Activated CD4-positive, CD25-positive, alpha-beta regulatory T cell treated with anti-CD3 and anti-CD28 coated beads, Interleukin-2, amount 50 U/mL, for 72 hours (primary cell): ENCODE results near the gene PNKP.
"Not testable (repeated sequence)": the region's sequence is repeated elsewhere in the genome, so short reads cannot be mapped to it uniquely, and the experiment has no call there.

ENCODE experiments used
- DNase-seq: peaks from one replicate; pipeline ENCODE4 v3.0.0; 2021

PNKP gene

DNA sequence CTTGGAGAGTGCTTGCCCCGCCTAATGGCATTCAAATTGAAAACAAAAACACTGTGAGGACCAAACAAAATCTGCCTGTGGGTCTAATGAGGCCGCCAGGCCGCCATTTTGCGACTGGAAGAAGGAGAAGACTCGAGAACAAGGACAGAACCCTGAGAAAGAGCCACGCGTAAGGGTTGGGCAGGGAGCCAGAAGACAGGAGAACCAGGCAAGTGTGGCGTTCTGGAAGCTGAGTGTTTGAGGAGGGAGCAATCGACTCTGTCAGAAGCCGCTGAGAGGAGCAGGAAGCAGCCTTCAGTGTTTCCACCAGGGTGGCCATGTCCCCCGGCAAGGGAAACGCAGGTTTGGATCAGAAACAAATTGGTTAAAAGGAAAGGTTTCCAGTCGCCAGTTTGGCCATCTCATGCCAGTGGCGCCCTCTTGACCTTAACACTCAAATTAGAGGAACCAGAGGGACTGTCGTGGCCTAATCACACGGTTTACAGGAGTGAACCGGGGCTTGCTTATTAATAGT is 26.6 kb downstream of the PNKP start:
- DNase-seq: no peak

DNA sequence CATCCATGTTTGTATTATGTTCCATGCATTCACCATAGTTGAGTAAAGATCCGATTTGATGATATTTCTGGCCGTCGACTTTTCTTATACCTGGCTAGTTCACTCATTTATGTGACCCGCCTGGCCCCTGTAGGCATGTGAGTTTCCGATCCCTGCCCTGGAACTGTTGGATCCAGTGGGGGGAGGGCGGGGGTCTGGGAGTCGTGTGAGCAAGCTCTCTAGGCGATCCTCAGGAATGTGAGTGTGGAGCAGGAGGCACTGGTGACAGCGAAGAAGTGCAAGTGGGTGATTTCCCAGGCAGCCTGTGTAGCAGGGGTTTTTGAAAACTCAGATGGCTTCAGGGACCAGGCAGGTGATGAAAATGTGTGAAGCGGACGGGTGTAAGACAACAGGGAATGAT is 27.1 kb downstream of the PNKP start:
- no peak for DNase-seq

DNA sequence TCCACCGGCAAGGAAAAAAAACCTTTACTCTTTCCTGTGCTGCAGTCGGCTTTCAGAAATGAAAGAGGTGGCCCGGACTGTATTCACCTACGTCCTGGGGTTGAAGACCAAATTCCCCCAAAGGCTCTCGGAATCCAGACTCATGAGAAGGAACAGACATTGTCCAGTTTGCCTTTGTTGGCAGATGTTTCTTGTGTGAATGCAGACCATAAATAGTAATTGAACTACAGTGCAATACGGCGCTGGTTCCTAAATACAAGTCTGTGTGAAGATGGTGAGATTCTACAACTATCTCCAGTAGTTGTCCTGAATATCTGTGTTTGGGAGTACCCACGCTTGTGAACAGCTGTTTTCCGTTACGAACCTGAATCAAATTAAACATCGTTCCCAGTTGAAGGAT is 27.7 kb downstream of the PNKP start:
- no peak for DNase-seq

DNA sequence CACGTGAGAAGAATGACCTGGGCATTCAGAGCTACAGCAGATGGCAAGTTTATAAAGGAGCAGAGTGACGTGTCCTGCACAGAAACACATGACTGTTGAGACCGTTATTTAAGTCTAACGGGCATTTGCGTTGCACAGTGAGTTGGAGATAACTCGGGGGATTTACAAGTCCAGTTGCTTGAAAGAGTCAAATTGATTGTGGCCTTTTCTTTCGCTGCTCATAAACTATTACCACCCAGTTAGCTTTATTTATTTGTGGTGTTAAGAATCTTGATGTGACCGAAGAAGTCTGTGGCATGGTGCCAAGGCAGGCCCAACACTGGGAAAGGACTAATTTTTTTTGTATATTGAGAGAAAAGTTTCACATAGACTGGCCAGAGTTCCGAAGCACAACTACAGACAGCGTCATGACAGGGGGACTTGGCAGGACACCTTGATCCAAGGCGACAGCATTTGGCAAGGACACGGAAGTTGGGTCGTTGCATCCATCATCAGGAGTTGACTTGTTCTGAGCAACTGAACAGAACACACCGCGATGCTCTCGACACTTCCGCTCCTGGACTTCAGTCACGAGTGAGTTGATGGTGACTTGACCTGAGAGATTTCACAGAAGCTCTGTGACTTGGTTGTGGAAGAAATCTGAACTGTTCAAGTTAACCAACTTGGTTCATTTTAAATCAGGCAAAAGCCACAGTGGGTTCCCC is 28.3 kb downstream of the PNKP start:
- DNase-seq: no peak

DNA sequence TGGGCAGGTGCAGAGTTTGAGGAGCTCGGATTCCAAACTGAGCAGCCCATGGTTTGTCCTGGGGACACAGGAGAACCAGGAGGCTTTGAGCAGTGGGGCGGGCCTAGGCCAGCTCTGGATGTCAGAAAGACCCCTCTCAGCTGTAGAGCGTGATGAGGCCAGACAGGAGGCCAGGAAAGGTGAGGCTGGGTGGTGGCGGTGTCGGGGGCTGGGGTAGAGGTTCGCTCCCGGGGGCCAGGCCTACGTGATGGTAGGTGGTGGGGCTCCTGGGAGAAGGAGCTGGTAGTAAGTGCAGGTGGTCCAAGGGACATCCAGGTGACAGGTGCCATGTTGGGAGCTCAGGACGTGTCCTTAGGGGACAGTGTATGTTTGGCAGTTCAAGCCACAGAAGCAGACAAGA is 30.0 kb downstream of the PNKP start:
- DNase-seq: no peak

DNA sequence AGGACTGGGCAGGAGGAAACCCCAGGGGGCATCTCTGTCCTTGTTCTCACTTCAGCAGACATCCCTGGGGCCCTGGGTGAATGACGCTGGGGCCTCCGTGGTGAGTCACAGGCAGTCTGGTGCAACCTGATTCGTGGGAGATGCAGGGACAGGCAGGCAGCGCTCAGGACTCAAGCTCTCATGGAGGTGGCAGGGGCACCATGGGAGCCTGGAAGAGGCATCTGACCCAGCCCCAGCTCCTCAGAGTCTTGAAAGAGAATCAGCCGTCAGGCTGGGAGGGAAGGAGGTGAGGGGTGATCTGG is 30.4 kb downstream of the PNKP start:
- DNase-seq: no peak

DNA sequence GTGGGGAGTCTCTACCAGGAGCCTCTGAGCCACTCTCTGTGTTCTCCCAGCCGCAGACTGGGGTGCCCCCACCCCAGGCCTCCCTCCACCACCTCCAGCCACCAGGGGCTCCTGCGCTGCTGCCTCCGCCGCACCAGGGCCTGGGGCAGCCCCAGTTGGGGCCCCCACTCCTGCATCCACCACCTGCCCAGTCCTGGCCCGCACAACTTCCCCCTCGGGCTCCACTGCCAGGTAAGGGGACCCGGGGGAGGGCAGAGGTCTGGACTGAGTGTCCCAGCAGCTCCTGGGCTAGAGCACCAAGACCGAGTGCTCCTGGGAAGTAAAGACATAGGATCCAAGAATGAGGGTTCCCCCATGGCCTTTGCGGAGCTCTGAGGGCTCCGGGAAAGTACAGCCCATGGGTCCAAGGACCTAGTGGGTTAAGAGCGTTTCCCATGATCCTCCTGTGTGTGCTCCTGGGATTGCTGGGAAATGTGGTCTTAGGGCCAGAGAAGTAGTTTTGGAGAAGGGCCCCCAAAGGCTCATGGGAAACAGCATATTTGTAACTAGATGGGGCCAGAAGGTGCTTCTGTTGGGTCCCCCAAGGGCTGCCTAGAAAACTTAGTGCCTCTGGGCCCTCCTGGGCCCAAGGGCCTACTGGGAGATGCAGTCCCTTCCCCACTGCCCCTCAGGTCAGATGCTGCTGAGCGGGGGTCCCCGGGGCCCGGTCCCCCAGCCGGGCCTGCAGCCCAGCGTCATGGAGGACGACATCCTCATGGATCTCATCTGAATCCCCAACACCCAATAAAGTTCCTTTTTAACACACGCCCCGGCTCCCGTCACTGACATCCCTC is 31.0 kb downstream of the PNKP start:
- no peak for DNase-seq

DNA sequence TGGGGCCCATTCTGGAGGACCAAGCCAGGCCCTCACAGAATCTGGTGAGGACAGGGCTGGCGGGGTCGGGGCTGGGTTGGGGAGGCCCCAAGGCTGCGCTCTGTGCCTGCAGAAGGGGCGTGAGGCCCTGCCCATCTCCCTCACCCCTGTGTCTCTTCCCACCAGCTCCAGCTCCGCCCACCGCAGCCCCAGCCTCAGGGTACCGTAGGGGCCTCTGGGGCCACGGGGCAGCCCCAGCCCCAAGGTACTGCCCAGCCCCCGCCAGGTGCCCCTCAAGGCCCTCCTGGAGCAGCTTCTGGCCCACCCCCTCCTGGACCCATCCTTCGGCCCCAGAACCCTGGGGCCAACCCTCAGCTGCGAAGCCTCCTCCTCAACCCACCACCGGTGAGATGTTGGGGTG is 31.8 kb downstream of the PNKP start:
- no peak for DNase-seq

DNA sequence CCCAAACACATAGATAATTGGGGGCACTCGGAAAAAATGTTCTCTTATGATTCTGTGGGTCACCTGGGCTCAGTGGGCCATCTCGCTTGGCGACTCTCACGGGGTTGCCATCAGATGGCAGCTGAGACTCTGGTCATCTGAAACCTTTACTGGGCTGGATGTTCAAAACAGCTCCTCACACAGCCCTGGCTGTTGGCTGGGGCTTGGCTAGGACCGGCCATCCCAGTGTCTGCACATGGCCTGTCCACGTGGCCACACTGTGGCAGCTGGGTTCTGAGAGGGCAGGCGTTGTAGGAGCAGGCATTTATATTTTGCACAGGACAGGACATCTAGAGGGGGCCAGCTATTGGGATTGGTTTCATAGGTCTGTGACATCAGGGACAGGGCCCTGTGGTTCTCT is 33.8 kb downstream of the PNKP start:
- no peak for DNase-seq

DNA sequence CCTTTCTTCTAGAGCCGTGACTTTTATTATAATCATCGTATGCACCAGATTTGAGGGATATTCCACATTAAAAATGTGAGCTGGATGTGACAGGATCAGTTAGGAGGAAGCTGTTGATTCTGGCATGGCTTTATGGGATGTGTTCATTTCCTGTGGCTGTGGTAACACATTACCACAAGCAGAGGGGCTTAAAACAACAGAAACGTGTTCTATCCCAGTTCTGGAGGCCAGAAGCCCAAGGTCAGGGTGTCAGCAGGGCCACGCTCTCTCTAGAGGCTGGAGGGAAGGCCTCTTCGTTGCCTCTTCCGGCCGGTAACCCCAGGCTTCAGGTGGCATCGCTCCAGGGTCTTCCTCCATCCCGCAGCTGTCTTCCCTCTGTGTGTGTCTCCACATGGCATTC is 34.8 kb downstream of the PNKP start:
- DNase-seq: no peak

DNA sequence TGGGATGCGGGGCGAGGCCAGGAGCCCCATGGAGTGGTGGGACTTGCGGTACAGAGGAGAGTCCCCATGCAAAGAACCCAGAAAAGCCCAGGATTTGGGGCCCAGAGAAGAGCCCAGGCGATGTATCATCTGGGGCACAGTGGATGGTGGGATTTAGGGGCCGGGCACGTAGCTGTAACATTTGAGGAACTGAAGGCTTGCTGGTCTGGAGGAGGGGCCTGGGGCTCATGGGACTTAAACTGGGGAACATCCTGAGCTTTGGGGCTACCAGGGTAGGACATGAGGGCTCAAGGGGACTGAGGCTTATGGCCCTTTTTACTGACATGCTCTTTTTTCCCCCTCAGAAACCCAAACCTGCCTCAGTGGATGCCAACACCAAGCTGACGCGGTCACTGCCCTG is 35.8 kb downstream of the PNKP start:
- no peak for DNase-seq

DNA sequence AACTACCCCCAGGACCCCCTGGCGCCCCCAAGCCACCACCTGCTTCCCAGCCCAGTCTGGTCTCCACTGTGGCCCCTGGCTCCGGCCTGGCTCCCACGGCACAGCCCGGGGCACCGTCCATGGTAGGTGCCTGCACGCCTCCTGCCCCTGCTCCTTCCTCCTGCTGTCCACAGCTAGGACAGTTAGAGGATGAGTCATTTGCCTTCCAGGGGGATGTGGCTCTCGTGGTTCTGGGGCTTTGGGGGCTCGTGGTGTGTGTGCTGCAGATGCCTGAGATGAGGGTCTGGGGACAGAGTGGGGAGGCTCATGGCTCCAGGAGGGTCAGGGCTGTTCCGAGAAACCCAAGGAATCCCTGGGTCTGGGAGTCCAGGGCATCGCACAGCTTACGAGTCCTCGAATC is 36.6 kb downstream of the PNKP start:
- no peak for DNase-seq

DNA sequence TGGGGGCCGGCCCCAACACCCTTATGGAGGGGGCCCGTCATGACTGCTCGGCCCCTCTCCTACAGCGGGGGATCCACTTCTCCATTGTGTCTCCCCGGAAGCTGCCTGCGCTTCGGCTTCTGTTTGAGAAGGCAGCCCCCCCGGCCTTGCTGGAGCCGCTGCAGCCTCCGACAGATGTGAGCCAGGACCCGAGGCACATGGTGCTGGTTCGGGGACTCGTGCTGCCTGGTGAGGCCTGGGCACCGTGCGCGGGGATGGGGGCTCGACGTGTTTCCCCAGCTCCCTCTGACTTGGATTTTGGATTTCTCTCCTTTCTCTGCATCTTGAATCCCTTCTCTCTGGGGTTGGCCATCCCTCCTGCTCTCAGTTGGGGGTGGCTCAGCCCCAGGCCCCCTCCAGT is 37.7 kb downstream of the PNKP start:
- no peak for DNase-seq

DNA sequence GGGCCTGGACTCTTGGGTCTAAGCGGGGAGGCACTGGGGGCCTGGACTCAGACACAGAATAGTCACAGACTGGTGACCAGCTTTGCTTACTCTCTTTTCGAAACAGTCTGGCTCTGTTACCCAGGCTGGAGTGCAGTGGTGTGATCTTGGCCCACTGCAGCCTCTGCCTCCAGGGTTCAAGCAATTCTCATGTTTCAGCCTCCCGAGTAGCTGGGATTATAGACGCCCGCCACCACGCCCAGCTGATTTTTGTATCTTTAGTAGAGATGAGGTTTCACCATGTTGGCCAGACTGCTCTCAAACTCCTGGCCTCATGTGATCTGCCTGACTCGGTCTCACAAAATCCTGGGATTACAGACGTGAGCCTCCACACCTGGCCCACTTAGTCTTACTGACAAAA is 38.2 kb downstream of the PNKP start:
- DNase-seq: no peak

DNA sequence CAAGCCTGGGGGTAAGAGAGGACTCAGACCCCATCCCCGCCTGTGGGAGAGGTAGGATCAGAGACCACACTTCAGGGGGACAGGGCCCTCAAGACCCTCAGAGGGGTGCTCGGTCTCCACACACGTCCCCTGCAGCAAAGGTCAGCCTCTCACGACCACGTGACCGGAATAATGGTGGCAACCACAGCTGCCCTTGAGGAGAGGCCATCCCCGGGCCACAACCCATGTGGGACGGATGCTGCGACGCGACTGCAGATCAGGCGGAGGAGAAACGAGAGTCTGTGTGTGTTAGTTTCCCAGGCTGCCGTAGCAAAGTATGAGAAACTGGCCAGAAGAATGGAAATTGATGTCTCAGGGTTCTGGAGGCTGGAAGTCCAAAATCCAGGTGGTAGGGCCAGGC is 40.3 kb downstream of the PNKP start:
- DNase-seq: no peak

DNA sequence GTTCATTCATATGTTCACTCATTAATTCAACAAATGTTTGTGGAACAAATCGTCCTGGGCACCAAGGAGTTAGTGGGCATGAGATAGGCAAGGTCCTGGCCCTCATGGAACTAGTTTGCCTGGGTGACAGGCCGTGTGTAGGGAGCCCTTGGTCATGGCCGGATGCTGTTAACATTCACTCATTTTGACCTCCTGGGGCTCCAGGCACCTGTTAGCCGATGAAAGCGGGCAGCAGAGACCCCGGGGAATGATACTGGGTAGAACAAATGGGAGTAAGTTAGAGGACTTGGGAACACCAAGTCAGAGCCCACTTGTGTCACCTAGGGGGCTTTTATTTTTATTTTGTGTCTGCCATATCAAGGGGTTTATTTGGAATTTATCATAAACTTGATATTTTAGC is 42.7 kb downstream of the PNKP start:
- no peak for DNase-seq

DNA sequence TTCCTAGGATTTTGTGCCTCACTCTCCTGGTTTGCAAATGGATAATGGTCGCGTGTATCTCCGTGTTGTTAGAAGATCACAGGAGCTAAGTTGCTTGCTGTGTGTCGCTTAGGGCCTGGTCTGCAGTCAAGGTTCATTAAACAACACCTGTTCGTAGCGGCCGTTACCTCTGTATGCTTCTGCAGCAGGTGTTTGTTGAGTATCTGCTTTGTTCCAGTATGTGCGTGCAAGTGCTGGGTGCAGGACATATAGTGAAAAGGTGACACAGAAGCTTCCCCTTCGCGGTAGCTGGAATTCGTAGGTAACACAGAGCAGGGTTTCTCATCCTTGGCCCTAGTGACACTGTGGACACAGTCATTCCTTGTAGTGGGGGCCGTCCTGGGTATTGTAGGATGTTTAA is 43.9 kb downstream of the PNKP start:
- no peak for DNase-seq

DNA sequence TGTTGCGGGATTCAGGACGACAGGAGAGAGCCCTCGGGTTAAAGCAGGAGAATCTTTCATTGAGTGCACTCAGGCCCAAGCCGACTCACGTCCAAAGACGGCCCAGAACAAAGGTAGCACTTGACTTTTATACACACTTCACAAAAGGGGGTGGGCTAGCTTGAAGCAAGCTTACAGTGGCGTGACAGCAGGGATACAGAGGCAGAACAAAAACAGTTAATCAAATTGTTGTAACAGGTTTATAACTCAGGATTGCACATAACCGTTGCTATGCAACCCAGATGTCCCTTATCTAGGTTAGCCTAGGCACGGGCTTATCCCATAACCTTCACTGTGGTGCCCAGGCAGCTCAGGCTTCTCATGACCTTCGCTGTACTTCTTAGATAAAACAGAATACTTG is 47.3 kb downstream of the PNKP start:
- DNase-seq: no peak

DNA sequence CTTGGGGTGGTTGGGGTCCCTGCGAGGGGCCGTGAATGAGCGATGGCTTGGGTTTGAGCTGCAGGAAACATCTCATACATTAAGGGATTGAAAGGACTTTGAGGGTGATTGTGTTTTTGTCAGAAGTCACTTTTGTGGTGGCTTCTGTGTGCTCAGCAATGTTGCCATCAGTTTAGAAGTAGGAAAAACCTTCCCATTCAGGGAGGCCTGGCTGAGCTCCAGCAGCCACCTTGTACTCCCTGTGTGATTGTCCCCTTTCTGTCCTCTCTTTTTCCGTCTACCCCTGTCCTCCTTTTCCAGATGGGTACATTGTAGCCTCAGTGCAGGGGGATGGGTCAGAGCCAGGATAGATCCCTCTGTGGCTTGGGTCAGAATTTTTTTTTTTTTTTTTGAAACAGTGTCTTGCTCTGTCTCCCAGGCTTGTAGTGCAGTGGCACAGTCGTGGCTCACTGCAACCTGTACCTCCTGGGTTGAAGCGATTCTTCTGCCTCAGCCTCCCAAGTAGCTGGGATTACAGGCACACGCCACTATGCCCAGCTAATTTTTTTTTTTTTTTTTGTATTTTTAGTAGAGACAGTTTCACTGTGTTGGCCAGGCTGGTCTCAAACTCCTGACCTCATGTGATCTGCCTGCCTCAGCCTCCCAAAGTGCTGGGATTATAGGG is 47.8 kb downstream of the PNKP start:
- DNase-seq: not testable (repeated sequence)

DNA sequence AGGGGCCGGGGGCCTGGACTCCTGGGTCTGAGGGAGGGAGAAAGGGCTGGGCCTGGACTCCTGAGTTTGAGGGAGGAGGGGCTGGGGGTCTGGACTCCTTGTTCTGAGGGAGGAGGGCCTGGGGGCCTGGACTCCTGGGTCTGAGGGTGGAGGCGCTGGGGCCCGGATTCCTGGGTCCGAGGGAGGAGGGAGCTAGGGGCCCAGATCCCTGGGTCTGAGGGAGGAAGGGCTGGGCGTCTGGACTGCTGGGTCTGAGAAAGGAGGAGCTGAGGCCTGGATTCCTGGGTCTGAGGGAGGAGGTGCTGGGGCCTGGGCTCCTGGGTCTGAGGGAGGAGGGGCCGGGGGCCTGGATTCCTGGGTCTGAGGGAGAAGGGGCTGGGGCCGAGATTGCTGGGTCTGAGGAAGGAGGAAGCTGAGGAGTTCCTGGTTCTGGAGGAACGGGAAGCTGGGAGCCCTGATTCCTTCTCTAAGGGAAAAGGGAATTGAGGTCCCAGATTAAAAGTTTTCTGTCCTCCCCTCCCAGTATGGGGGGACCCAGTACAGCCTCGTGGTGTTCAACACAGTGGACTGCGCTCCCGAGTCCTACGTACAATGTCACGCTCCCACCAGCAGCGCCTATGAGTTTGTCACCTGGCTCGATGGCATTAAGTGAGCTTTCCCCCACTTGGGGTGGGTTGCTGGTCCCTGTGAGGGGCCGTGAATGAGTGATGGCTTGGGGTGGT is 48.6 kb downstream of the PNKP start:
- no peak for DNase-seq

DNA sequence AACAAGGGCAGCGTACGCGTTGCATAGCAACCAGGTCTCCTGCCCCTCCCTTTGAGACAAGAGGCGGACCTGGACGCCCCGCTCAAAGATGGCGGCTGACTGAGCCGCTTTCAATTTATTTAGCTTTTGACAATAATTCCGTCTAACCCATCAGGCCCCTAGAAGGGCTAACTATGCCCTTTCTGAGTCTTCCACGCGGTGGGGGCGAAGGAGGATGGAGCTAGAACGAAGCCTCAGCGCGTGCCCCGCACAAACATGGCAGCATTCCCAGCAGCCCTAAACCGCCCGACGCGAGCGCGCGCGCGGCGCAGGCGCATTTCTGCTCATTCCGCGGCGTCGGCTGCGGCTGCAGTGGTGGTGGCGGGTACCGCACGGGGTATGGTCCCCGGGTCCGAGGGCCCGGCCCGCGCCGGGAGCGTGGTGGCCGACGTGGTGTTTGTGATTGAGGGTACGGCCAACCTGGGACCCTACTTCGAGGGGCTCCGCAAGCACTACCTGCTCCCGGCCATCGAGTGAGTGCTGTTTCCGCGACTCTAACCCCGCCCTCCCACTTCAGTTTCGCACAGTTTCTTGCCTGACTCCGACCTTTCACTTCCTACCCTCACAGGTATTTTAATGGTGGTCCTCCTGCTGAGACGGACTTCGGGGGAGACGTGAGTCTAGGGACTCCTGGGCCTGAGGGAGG is 49.3 kb downstream of the PNKP start, which contains the start of gene MED25:
Gene MED25, plus strand, starts transcription at position 326 of the 685 bp plus-strand sequence. Its CDS starts 53 bp downstream, at position 379.
- DNase-seq: peak; percentile 92

DNA sequence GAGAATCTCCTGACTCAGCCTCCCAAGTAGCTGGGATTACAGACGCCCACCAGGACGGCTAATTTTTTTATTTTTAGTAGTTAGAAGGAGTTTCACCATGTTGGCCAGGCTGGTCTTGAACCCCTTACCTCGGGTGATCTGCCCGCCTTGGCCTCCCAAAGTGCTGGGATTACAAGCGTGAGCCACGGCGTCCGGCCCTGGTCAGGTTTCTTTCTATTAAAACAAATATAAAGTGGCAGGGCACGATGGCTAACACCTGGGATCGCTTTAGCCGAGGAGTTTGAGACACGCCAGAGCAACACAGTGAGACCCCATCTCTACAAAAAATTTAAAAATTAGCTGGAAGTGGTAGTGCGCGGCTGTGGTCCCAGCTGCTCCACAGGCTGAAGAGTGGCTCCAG is 50.8 kb downstream of the PNKP start:
- no peak for DNase-seq

DNA sequence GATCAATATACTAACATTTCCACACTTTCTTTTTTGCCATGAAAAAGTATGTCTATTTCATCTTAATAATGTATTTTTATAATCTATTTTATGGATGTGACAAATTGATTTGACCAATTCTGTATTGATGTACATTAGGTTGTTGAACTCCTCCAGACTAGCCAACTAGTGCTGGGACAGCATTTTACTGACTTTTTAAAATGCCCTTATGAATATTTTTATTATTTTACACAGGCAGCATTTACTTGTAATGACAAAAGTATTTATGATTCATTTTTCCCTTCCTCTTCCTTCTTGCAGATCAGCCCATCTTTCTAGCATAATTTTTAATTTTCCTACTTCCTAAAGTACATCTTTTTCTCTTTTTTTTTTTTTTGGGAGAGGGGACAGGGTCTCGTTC is 53.4 kb downstream of the PNKP start:
- no peak for DNase-seq
